ENCODE results near the gene LPCAT1.

The LPCAT1 gene

DNA sequence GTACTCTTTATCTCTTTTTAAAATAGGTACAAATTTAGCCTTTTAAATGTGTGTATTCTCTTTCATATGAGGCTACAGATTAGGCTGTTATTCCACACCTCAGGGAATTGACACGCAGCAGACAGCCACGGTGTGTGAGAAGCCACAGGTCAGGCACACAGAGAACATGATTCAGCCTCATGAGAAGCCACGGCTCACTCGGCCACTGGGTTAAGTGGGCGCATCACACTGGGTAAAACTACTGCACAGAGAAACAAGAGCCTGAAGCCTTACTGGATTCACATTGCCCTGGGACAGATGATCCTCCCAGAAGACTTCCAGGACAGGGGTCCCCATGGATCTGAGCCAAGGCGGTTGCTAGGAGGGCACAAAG is 28.2 kb downstream of the LPCAT1 start:
- no peak for DNase-seq (ENCODE audit: low read depth)

DNA sequence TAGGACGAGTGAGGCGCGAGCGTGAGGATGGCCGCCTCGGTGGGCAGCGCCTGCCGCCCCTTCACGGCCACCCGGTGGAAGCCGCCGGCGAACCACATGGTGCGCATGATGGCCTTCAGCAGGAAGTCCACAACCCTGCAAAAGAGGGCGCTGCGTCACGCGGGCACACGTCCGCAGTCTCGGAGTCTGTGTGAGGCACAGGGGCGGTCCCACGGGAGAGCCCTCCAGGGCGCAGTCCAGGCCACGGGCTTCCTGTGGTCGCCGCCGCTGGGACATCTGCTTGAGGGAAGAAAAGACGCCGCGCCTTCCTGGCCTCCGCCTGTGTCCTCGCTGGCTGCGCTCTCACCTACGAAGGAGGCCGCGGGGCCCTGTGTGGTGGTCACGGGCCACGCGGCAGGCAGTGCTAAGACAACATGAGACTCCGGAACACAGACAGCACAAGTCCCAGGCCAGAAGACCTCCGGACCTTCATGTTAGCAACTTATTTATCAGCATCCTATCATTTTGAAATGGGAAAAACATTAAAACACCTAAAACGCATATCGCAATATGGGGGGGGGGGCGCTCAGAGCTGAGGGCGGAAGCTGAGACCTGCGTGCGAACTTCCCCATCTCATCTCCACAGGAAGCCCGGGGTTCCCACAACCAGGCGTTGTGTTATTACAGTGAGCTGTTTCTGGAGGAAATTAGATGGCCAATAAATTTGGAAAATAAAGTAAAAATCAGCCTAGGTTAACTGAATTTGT is 28.8 kb downstream of the LPCAT1 start:
- DNase-seq (ENCODE audit: low read depth), result no peak

DNA sequence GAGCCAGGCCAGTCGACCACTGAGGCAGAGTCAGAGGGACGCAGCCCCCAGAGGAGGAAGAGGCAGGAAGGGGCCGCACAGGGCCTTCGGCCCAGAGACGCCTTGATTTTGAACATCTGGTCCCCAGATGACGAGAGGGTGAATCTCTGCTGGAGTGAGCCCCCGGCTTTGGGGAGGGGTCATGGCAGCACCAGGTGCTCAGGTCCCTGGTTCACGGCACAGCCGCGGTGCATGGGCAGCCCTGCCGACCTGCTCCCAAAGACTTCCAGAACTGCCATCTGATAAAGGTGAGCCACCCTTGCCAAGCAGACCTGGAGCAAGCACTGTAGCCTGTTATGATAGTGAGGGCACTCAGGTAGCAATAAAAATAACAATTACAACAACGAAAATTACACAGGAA is 29.8 kb downstream of the LPCAT1 start:
- no peak for DNase-seq (ENCODE audit: low read depth)

DNA sequence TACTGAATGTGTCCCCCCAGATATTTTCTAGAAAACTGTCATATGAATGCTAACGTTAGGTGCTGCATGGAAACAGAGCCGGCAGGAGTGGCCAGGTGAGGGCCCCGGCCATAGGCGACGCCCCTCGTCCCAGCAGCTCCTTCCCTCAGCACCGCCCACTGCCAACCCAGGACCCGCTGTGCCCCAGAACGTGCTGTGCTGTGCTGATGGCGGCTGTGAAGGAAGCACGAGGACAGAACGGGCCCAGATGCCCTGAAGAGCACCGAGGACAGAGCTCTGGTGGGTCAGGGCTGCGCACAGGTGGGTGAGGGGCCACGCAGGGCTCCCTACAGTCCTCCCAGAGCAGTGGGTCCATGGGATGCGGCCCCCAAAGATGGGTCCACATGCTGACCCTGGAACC is 30.3 kb downstream of the LPCAT1 start:
- no peak for DNase-seq (ENCODE audit: low read depth)

DNA sequence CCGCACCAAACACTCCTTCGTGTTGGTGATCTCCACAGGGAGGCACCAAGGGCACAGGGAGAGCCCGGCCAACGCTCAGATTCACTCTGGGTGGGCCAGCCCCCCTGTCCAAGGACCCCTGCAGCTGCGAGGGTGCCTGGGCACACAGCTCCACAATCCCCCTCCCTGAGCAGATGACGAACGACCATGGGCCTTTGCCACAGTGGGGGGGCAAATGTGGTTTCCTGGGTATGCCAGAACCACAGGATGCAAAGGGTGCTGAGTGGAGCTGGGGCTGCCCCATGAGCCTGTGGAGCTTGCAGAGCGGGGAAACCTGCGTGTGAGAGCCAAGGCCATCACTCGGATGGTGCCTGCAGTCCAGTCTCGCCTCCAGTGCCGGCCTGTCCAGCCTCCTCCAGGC is 31.0 kb downstream of the LPCAT1 start:
- DNase-seq (ENCODE audit: low read depth), result no peak

DNA sequence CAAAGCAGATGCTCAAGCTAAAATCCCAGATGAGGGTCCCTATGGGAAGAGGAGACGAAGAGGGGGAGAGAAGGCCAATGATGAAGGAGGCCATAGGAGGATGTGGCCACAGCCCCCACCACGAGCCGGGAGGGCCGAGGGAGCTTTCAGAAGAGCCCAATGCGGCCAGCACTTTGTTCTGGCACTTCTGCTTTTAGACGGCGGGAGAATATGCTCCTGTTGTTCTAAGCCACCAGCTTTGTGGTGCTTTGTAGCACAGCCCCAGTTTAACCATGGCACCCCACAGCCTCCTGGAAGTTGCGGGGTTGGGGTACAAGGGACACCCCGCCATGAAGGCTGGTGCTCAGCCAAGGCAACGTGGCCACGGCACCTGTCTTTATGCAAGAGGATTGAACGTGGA is 33.4 kb downstream of the LPCAT1 start:
- no peak for DNase-seq (ENCODE audit: low read depth)

DNA sequence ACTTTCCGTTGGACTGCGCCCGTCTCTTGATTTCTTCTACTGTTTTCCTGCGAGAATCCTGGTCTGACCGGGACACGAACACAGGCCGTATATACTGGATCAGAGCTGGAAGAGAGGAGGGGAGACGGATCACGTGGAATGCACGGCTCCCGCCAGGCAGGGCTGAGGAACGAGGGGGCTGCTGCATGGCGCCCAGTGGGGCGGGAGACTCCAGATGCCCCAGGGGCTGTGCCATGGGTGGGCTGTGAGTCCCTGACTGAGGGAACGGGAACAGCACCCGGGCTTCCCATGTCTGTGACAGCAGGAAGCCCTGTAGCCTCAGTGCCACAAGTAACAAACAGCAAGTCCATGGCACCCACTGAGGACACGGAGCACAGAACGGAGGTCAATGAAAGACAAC is 34.0 kb downstream of the LPCAT1 start:
- DNase-seq (ENCODE audit: low read depth), result no peak

DNA sequence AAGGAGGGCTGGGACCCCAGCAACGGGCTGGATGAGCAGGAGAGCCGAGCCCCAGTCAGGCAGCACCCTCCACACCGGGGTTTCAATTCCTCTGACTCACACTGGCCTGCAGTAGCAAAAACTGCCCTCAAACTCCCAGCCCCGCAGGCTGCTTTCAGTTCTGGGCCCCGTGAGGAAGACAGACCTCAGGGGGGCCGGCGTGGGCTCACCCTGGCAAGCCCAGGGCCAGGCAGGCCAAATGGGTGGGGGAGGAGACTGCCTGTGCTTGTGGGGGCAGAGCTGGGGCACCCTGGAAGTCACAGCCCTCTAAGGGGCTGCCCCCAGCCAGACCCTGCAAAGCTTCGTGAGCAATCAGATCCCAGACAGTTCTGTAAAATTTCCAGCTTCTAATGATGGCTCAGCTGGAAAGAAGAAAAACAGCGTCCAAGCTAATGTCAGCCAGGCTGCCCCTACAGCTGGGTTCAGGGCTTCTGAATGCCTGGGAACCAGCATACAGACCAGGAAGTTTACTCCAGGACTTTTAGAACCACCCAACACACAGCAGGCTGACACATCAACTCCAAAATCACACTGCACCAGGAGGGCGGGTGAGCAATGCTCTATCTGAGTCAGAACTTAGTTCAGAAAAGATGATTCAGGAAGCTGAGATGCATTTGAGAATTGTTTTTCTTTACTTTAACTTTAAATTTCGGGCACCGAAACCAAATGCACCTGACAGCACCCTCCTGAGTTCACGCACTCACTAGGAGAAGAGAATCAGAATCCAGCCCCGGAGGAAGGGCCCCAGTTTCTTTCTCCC is 34.7 kb downstream of the LPCAT1 start:
- DNase-seq (ENCODE audit: low read depth), result peak; percentile 57

DNA sequence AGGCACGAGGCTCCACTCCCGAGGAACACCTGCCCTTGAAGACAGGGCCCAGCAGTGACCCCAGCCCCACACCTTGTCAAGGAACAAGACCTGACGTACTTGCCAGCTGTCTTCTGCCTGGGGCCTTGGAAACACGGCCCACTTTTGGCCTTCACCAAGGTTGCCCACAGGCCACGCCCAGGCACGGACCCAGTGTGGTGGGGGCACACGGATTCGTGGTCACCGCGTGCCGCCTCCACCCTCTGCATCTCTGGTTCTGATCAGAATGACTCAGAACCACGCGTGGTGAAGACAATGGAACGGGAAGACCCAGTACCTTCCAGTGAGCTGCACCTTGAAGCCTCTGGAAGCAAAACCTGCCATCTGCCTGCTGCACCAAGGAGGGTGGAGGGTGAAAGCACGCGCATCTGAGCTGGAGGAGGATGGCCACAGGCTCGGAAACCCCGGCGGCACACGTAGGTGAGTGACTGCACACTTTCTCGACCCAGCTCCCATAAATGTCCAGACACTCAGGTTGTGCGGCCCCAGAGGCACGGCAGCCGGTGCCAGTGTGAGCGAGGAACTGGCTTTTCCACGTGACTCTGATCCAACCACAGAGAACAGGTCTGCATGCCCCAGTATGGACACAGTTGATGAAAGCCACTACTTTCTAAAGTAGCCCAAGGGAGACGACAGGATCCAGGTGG is 36.5 kb downstream of the LPCAT1 start:
- DNase-seq (ENCODE audit: low read depth), result no peak

DNA sequence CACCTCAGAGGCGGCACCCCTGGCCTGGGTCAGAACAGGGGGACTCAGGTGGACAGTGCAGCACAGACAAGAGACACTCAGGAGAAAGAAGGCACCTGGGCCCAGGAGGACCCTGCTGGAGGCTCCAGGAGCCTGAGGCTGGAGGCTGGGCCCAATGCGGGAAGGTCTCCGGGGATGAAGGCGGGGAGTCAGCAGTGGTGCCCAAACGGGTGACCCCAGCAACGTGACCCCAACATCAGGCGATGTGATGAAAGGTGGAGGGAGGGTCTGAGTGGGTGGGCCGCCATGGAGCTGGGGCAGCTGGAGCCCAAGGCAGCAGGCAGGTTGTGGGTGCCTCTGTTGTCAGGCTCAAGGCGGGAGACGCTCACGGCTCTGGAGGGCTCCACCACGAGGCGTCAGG is 37.5 kb downstream of the LPCAT1 start:
- DNase-seq (ENCODE audit: low read depth), result no peak

DNA sequence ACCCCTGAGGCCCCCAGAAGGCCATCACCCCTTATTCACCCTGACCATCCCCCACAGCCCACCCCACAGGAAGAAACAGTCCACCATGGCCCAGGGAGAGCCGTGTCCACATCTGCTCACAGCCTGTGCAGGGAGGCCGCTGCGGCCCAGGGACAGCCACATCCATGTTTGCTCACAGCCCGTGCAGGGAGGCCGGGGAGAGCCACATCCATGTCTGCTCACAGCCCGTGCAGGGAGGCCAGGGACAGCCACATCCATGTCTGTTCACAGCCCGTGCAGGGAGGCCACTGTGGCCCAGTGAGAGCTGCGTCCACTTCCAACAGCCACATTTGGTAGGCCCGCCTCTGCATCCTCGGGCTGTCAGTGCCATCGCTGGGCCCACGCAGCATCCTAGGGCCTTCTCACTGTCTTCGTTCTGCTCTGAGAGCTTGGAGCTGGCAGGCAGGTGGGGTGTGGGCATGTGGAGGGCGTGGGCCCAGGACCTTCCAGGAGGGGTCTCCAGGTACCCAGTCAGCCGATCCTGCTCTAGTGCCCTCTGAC is 38.1 kb downstream of the LPCAT1 start:
- DNase-seq (ENCODE audit: low read depth), result no peak

DNA sequence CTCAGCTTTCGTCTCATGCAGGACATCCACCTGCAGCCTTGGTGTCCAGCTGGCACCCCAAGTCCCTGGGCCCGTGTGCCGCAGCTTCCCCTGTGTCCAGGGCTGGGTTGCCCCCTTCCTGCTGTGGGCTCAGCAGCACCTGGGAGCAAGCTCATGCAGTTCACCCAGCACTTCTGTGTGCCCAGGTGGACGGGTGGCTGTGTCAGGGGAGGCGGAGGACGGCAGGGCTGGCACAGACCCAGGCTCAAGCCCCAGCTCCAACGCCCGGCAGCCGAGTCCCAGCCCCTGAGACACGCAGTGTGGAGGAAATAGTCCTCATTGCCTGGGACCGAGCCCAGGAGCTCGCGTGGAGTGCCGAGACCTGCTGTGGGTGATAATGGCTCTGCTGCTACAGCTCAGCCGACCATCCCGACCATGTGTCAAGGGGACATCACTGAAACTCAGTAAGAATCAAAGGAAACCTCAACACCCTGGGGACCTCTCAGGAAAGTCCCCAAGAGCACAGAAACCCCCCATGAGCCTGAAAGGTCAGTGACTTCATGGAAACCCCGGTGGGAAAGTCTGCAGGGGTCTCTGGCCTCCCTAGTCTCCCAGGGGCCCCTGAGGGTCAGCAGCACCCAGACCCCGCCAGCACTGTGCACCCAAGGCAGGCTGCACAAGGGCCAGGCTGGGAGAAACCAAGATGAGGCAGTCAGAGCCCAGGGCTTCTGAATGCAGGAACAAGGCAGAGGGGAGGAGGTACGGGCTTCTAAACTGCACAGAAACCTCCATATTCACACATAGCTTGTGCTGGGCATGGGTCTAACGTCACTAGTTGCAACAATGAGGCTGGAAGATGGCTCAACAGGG is 38.8 kb downstream of the LPCAT1 start:
- no peak for DNase-seq (ENCODE audit: low read depth)

DNA sequence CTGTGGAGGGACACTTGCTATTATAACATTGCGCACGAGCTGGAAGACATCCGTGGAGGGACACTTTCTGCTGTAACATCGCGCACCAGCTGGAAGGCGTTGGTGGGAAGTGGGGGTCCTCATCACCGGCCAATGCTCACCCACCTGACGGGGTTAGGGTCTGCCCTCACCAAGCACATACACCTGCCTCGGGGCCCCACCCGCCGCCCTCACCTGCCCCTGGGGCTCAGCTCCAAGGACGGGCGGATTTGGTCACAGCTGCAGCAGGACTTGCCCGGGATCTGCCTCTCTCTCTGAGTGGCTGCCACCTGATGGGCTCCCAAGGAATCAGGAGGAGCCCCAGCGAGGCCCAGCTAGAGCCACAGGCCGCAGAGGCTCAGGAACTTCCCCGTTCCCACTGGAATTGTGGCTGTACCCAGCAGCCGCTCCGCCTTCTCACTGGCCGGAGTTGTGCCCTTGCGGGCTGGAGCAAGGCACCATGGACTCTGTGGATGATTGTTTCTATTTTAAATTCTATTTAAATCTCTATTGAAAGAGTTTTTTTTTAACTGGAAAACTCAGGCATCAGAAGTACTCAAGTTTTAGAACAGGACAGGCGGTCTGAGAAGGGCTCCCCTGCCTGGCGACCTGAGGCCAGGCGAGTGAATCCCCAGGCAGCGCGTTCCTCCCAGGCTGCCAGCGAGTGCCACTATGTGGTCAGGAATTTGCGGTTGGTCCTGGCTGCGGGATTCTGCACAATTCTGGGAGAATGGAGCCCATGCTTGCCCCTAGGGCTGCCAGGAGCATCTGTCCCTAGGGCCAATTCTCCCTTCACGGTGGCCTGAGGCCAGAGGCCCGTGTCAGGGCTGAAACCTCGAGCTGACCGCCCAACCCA is 39.7 kb downstream of the LPCAT1 start:
- no peak for DNase-seq (ENCODE audit: low read depth)

DNA sequence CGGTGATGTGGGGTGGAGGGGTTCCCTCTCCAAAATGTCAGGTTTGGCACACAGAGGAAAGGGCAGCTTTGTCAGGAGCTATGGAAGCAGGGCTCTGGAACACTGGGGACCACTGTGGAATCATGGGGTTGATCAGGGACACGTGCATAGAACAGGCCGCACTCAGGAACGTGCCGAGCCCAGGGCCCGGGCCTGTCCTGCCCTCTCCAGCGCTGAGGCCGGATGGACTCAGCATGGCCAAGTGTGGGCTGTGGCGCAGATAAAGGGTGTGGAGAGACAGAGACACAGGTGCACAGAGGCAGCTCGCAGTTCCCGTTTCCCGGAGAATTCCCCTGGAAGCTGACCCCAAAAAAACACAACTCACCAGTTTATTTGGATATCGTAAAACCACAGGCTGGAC is 40.7 kb downstream of the LPCAT1 start:
- DNase-seq (ENCODE audit: low read depth), result no peak

DNA sequence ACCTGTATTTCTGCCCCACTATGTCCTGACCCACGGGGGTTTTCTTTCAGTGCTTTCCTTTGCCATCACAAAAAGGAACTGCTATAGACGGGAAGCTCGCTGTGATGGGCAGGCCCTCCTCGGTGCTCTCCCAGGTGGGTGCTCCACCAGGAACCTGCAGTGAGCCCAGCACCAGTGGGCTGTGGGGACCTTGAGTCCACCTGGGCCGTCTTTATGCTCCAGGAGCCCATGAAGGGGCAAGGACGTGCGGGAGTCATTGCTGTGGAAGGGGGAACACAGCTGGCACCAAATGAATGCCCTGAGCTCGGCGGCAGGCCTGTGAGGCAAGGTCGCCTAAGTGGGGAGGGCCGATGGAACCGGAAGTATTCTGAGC is 41.8 kb downstream of the LPCAT1 start:
- no peak for DNase-seq (ENCODE audit: low read depth)

DNA sequence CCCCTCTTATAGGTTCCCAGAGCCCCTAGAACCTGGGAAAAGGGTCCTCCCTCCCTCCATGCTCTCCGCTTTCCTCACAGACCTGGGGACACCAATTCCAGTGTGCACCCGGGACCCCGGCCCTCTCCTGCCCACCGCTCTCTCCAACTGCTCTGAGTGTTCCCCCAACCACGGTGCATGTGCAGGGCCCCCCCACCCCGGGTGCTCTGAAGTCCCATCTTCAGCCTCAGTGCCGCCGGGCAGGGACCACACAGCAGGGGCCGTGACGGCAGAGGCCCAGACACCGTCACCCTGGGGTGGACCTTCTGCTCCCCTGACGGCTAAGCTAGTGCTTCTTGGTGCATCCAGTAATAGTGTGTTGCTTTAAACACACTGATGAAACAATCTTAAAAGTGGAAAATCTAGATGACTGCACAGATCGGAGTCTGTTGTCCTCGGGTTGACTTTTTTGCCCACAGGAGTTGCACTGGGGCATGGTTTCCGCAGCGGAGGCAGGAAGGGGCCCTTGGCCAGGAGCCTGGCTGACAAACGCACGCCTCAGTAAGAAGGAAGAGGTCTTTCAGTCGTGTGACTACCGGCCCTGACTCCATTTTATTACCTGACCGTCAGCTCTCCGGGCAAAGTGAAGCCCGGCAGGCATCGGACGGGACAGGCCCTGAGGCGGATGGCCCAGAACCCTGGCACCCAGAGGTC is 42.3 kb downstream of the LPCAT1 start:
- no peak for DNase-seq (ENCODE audit: low read depth)

DNA sequence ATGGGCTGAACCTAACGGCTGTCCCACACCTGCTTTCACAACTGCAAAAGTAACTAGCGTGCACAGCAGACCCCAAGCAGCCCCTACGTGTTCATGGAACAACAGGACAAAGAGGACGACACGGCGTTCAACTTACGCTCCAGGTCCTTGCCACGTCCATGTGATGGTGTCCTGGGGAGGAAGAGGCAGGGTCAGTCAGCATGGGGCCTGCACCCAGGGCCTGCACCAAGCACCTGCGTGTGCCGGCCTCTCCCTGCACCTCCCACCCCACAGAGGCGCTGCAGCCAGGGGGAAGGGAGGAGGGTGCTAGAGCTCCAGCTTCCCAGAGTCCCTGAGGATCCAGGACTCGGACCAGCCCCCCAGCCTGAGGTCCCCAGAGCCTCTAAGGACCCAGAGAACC is 43.0 kb downstream of the LPCAT1 start:
- no peak for DNase-seq (ENCODE audit: low read depth)

DNA sequence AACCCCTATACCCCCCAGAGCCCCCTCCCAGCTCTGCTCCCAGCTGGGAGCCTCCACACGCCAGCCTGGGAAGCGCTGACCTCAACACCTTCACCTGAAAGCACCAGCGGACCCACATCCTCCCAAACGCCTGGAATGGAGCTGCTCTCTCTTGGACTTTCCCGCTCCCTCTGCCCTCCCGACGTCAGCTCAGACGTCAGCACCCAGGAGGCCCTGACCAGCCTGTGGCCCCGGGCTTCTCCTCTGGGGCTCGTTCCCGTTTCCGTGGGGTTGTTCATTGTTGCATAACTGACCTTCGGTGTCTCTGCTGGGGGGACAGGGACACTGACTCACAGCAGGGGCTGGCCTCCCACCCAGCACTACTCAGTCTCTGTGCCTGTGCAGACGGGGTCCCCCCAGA is 43.5 kb downstream of the LPCAT1 start:
- no peak for DNase-seq (ENCODE audit: low read depth)

DNA sequence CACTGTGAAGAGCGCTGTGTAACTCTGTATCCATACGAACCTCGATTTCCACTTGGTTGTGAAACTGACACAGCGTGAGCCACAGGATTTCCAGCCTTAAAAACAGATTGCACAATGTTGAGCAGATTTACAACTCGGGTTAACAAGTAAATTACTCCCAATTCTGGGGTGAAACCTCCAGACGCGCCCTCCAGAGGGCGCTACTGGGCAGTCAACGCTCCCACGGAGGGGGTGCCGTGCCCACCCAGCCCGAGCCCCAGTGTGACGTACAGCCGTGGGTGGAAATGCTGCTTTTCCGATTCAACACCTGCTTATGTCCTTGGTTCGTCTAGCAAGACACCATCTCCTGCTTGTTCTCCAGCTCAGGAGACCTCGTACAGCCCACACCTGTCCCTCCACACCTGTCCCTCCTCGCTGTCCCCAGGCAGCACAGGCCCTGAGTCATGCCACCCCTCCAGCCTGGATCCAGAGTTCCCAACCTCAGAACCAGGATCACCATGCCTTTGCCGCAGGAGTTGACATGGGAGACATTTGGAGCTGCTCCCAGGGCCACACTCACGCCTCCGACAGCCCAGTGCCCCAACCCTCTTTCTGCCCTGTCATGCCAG is 44.1 kb downstream of the LPCAT1 start:
- peak; percentile 42 for DNase-seq (ENCODE audit: low read depth)

DNA sequence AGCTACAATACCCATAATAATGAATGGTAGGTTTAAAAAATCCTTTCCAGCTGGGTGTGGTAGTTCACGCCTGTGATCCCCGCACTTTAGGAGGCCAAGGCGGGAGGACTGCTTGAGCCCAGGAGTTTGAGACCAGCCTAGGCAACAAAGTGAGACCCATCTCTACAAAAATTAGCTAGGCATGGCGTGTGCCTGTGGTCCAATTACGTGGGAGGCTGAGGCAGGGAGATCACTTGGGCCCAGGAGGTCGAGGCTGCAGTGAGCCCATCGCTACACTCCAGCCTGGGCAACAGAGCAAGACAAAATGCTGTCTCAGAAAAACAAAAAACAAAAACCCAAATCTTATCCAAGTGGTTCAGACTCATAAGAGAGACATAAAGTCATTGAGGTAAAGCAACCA is 44.7 kb downstream of the LPCAT1 start:
- DNase-seq (ENCODE audit: low read depth), result no peak
